GM12873 (cell line): ENCODE measurements around the gene RABEPK.

Experiments used
- TF ChIP-seq, protein P1 (sequence below): IDR thresholded peaks from 2 replicates; pipeline ENCODE4 v1.5.1; 2012; ENCODE audit warnings: low read depth, mild to moderate bottlenecking, moderate library complexity, low read length, control low read depth; ENCODE audit not compliant: insufficient read depth; ENCODE audit errors: missing control alignments

RABEPK gene

DNA sequence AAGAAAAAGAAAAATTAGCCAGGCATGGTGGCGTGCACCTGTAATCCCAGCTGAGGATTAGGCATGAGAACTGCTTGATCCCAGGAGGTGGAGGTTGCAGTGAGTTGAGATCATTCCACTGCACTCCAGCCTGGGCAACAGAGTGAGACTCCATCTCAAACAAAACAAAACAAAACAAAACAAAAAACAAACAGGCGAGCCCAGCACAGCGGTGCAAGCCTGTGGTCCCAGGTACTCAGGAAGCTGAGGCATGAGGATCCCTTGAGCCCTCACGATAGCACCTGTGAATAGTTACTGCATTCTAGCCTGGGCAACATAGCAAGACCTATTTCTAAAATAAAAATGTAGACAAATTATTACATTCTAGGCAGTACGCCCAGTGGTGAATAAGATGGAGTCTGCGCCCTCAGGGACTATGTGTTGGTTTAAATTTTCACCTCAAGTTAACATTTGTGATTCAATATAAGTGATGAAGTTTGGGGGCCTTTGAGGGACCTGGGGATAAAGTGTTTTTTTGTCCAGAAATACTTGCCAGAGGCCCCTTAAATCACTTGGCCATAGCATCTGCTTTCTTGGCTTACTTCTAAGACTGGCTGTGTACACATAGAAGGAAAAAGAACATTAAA is 57.9 kb downstream of the RABEPK start:
- TF ChIP-seq, protein P1, sequence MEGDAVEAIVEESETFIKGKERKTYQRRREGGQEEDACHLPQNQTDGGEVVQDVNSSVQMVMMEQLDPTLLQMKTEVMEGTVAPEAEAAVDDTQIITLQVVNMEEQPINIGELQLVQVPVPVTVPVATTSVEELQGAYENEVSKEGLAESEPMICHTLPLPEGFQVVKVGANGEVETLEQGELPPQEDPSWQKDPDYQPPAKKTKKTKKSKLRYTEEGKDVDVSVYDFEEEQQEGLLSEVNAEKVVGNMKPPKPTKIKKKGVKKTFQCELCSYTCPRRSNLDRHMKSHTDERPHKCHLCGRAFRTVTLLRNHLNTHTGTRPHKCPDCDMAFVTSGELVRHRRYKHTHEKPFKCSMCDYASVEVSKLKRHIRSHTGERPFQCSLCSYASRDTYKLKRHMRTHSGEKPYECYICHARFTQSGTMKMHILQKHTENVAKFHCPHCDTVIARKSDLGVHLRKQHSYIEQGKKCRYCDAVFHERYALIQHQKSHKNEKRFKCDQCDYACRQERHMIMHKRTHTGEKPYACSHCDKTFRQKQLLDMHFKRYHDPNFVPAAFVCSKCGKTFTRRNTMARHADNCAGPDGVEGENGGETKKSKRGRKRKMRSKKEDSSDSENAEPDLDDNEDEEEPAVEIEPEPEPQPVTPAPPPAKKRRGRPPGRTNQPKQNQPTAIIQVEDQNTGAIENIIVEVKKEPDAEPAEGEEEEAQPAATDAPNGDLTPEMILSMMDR = no peak

DNA sequence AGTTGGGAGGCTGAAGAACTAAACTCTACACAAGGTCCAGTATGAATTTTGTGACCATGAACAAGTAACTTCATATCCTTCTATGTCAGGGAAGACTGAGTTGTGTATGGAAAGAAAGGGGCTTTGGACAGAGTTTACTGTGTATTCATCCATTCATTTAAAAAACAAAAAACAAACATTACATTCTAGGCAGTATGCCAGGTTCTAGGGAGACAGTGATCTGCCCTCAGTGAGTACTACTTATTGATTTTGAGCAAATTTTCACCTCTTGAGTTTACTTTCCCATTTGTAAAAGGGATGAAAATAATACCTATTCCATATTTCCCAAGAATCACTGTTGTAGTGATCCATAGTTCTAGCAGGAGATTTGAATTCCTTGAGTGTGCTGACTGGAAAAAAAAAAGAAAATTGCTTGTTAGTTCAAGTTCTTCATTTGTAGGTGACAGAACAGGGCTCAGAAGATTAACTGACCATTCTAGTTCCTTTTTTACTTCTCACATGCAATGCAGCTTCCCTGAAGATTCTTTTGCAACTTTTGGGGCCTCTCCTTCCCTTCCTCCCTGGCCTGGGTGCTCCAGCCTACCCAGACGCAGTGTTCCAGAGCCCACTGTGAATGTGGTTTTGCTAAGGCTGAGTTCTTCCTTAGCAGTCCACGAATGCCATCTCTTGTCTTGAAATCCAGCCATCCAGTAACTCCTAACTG is 58.6 kb downstream of the RABEPK start:
- TF ChIP-seq, protein P1 = no peak

GRCh38 chr9:125260561-125260960 is 60.2 kb downstream of the RABEPK start:
- TF ChIP-seq, protein P1 = no peak

- TF ChIP-seq, protein P1 = peak; percentile 55
Measured at GRCh38 chr9:125261501-125262293, 61.4 kb downstream of the RABEPK start, which contains the start of gene GAPVD1. TSS of gene GAPVD1 (plus strand) at chr9:125261826. CDS start at chr9:125298922, 37,096 bp downstream.

DNA sequence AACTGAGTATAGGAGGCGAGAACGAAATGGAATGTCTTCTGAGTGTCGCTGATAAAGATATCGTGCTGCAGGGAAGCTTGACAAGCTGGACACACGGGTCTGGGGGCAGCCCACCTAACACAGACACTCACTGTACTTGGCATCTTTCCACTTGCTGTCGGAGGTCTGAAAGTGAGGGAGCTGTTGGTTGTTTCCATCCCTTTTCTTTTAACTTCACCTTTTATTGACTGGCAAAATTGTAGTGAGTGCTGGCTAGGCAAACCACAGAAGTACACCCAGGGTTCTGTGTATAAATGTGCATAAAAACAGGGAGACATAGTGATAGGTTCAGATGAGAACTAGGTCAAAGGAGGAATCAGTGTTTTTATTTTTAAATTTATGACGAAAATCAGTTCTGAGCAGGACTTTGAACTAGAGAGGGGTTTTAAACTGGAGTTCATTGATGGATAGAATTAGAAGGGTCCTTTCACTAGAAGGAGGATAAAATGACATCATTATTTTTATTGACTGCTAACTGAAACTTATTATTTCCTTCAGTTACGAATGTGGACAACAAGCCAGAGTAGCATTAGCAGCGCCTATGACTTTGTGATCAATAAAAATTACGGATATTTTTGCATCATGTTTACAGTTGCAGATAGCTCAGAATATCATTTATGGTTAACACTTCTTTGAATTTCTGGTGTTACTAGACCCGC is 62.1 kb downstream of the RABEPK start:
- TF ChIP-seq, protein P1 = no peak

DNA sequence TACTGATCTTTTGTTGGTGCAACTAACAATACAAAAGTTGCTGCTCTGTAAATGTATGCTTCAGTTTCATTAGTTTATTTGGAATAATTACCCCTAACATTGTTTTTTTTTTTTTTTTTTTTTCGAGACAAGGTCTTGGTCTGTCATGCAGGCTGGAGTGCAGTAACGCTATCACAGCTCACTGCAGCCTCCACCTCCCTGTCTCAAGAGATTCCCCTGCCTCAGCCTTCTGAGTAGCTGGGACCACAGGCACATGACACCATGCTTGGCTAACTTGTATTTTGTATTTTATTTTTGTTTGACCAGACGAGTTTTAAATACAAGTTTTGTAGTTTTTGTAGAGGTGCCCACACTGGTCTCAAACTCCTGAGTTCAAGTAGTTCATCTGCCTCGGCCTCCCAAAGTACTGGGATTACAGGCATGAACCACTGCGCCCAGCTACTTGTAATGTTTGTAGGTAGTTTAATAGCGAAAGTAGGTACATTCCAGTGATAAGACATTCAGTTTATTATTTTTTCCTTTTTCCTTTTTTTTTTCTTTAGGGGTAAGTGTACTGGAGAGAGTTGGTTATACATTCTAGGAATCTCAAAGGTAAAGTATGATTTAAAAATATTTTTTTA is 68.2 kb downstream of the RABEPK start:
- TF ChIP-seq, protein P1 = no peak

GRCh38 chr9:125269014-125269397 is 68.7 kb downstream of the RABEPK start:
- TF ChIP-seq, protein P1 = no peak
